Fibroblast of skin of abdomen (primary cell): Measurements from ENCODE around the gene ZNF618.
A peak's percentile ranks its signal among the peaks of the same experiment; 100 is the strongest.

ENCODE experiments used
- DNase-seq: peaks from one replicate; pipeline ENCODE4 v3.0.0-alpha.2; 2013

The ZNF618 gene

DNA sequence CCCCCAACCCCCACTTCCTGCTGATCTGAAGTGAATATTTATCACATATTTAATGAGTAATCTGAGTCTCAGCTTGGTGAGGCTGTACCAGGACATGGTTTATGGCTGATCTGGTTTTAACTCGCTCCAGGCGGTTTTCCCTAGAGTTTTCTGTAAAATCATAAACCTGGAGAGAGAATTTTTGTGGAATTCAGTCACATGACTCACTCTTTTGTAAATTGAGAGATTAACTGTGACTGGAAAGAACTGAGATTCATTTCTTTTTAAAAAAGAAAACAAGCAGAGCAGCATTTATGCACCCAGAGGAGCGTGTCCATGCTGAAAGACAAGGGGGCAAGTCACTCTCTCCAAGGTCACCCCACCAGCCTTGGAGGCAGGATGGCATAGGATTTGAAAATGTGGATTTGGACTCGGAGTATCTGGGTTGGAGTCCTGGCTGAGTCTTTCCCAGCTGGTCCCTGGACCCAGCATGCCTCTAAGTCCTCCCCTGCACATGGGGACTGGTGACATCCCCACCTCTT, 81.8 kb downstream of the ZNF618 start:
- peak; percentile 96 for DNase-seq

DNA sequence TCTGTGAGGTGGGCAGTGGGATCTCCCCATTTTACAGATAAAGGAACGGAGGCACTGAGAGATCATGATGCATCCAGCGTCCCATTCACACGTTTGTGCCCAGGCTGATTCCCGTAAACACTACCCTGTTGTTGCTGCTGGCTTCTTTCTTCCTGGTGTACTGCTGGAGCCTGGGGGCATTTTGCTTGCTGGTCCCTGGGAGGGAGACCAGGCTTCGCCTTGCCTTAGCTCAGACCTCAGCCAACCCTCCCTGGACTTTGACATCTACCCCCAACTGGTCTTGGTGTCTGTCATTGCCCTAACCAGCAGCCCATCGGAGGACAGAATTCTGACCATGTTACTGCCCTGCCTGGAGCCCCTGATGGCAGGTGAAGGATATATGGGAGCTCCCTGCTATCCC, 82.4 kb downstream of the ZNF618 start:
- DNase-seq = no peak

DNA sequence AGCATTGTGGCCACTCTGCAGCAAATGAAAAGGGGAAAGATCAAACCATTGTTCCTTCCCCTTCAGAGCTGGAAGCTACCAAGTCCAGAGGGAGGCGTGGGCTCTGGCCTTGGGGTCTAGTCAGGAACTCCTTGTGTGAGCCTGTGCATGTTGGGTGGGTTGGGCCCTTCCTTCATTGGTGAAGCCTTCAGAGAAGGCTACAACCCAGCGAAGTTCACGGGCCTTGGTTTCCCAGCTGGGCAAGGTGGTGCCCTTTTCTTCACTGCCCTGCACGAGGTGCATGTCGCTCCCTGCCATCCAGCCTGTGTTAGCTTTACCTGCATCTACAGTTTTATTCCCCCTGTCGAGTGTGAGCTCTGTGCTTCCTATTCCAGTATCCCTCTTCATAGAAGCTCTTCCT, 84.7 kb downstream of the ZNF618 start:
- DNase-seq = no peak

DNA sequence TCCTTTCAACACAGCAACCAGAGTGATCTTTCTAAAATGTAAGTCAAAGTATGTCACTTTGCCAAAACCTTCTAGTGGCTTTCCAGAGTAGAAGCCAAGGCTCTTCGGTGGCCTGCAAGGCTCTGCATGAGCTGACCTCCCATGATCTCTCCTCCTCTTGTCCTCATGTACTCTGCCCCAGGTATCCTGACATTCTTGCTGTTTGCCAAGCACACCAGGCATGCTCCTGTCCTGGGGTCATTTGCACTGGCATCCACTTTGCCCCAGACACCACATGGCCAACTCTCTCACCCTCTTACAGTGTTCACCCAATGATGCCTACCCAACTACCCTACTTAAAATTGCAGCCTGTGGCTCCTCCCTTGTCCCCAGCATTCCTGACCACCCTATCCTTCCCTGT, 86.3 kb downstream of the ZNF618 start:
- DNase-seq = no peak

DNA sequence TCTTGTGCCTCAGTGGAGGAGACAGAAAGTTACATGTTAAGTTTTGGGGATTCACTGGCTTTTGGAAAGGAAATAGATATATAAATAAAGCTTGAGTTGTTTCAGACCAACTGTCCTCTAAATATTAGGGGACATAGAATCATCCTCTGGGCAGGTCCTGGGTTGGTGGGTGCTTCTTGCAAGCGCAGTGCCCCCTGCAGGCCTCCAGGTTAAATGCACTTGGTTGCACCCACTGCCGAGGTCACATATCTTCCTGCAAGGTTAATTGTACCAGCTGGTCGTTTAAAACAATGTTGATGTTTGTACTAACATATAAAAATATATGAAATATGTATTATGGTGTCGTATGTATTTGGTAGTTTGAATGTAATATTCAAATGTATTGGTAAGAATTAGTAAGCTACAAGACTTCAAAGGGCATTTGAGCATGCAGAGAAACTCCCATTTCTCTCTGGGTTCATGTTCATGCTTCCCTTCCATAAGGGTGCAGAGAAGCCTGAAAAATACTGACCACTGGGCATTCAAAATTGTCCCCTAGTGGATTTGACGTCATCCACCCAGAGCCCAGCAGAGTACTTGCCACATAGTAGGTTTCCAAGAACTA, 87.0 kb downstream of the ZNF618 start:
- no peak for DNase-seq

DNA sequence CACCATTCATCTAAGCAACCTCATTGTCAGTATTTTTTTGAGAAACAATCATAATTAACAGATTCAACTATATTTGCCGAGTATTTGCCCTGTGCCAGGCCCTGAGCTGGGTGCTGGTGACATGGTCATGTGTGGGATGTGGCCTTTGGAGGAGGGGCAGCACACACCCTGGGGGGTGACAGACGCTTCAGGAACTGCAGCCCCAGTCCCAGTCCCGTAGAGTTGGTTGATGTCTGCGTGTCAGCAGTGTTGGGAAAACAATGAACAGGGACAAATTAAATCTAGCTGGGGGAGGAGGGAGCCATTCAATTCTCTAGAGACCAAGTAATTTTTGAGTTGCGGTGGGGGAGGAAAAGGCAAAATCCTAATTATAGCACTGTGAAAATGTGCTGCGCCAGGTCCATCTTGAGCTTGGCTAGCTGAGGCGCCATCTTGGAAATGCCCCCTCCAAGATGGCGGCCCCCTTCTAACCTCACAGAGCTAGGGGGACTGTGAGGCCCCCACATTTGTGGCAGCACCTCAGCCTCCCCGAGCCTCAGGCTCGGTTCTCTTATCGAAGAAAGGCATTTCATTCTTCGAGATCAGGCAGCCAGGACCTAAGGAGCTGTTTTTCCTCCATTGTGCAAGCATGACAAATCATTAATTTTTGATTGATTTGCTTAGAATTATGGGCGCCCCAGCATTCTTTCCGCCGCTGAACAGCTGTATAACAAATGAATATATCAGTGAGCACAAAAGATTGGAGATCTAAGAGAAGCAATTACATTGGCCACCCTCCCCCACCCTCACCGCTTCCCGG, 87.8 kb downstream of the ZNF618 start:
- DNase-seq = peak; percentile 71

DNA sequence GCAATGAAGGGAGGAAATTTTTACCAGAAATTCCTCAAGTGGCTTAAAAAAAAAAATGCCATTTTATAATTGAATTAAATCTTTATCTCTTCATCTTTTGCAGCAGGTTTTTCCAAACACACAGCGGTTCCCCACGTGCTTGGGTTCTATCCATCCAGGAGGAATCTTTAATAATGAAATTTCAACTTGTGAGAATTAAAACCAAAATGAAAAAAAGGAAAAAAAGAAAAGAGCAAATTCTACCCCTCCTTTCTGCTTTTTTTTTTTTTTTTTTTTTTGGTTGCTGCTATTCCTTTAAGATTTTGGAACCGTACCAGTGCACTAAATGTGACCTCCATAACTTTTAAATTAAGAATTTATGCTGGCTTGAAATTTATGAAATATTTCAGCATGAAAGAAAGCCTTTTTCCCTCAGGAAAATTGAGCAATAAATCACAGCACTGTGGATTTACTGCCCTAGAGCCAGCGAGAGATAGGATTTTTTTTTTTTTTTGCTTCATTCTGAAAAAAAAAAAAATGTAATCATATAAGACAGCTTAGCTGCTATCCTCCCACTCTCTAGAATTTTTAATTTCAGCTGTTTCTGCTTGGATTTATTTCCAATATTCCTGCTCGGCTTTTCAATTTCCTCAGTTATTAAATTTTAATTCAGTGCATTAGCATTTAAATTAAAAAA, 88.5 kb downstream of the ZNF618 start:
- peak; percentile 72 for DNase-seq

DNA sequence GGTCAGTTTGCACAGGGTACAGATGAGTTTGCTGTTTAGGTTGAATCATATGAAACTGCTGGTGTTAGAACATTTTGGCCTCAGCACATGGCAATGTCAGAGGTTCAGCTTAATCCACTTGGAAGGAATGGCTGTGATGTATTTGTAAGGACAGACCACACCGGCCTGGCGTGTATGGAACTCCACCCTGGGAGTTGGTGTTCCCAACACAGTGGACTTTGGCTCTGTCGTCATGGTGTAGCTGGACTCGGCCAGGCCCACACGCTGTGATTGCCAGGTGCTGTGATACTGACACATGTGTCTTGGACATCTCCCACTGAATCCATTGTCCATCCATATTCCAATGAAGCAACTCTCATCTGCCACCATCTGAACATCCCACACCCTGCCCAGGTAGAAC, 90.3 kb downstream of the ZNF618 start:
- no peak for DNase-seq

DNA sequence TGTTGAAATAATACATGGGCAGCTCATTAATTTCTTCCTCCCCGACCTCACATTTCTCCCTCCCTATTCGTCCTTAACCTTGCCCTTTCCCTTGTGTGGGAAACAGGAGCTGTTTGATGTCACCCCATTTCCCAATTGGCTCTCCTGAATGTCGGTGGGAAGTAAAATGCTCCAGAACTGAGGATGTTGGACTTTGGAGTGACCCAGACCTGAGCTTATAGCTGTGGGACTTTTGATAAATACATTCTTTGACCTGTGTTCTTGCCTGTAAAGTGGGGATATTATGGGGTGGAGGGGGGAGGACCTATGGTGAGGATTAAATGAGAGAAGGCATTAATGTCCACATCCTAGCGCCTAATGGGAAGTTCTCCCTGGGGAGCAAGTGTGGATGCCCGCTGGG, 91.3 kb downstream of the ZNF618 start:
- DNase-seq = no peak

DNA sequence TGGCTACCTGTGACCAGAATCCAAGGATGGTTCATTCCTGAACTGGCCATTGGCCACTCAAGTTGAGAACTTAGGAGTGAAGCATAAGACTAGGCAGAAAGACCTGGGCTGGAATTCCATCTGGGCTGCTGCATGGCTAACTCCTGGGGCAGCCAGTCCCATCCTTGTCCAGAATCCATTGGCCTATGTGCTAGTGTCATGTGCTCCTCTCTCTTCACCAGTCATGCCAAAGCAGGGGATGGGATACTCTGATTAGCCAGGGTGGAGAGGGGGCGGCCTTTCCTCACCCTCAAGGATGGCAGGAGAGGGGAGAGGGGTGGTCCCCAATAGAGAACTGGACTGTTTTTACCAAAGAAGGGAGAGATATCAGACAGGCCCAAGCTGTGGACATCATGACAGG, 93.2 kb downstream of the ZNF618 start:
- no peak for DNase-seq

DNA sequence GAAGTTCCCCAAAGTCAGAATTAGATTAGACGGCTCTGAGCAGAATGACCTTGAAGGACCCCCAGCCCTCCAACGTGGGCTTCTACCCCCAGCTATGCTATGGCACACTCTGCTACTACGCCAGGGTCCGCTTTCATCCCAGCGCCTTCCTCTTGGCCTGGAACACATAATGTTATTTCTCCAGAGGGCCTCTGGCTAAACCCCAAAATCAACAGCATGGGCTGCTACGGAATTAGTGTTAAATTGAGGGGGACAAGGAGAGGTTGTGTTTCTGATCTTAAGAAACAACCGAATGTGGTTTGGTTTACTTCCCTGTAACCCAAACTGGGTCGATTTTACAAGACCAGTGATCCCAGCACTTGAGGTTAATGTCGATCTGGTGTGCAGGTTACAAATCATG, 97.1 kb downstream of the ZNF618 start:
- no peak for DNase-seq

DNA sequence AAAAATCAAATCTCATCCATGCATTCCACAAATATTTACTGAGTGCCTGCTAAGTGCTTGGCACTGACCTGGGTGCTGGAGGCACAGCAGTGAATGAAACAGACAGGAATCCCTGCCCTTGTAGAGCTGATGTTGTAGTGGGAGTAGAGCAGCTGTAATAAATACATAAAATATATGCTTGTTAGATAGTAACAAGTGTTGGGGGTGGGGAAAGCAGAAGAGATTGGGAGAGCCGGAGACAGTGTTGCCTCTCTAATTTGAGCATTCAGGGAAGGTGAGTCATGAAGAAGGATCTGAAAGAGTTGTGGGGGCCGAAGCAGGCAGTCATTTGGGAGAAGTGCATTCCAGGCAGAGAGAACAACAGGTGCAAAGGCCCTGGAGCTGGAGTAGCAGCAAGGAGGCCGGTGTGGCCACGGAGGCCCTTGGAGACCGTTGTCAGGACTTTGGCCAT, 97.9 kb downstream of the ZNF618 start:
- peak; percentile 45 for DNase-seq

DNA sequence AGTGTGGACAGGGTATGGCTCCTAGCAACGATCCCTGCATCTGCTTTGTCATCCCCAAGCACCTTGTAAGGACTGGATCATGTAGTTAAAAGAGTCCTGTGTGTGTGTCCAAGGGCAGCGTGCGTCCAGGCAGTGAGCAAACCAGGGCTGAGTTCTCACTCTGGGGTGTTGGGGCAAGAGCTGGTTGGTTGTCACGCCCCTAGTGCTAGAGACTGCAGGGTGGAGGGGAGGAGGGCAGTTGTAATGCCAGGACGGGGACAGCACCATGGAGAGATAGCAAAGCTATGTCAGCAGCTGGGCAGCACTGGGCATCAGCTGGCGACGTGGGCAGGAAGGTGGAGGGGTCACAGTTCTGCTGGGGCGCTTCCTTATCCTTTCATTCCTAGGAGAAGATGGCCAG, 100.8 kb downstream of the ZNF618 start:
- no peak for DNase-seq

DNA sequence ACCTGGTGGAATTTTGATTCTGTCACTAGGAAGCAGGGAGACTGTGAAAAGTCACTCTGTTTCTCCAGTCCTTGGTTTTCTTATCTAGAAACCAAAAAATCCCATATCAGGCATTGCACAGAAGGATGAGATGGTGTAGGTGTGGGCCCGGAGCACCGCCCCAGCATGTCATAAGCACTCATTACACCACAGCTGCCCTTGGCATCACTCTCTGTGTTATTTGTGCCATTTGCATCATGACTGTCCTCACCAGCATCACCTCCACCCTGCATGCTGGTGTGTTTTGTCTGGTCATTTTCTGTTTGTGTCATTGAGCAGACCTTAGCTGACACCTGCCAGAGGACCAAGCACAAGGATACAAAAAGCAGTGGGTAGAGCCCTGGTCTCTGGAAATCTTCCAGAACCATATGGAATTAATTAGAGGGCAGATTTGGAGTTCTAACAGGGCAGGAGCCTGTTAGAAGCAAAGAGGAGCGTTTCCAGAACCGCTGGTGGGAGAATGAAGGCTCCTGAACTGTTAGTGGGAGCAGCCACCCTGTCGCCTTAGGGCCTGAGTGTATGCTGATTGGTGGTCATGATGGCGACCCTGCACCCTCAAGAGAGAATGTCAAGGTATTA, 102.7 kb downstream of the ZNF618 start:
- DNase-seq = peak; percentile 56

DNA sequence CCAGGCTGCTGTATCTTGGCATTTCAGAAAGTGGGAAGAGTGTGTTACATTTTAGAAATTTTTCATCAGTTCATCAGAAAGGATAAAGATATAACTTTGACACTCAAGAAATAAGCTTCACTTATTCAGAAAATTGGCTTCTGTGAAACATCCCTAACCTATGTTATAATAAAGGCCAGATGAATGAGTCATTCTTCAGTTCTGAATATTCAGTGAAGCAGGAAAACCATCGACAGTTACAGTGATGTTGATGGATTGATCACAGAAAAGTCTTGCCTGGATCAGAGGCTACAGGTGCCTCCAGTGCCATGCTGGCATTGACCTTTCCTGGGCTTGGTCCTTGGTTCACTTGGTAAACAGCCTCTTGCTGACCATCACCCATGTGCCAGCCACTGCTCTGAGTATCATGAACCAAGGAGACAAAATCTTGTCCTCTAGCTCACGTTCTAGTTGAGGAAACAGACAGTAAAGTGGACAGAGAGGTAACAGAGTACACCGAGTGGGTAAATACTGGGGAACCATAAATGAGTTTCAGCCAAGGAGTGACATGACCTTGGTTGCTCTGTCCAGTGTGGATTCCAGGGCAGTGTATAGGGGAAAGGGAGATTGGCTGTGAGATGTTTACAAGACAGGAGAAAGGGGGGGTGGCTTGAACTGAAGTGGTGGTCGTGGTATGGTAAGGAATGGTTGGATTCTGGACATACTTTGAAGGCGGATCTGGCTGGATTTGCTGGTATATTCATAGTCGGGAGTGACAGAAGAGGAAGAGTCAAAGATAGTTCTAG, 103.4 kb downstream of the ZNF618 start:
- DNase-seq = peak; percentile 69

DNA sequence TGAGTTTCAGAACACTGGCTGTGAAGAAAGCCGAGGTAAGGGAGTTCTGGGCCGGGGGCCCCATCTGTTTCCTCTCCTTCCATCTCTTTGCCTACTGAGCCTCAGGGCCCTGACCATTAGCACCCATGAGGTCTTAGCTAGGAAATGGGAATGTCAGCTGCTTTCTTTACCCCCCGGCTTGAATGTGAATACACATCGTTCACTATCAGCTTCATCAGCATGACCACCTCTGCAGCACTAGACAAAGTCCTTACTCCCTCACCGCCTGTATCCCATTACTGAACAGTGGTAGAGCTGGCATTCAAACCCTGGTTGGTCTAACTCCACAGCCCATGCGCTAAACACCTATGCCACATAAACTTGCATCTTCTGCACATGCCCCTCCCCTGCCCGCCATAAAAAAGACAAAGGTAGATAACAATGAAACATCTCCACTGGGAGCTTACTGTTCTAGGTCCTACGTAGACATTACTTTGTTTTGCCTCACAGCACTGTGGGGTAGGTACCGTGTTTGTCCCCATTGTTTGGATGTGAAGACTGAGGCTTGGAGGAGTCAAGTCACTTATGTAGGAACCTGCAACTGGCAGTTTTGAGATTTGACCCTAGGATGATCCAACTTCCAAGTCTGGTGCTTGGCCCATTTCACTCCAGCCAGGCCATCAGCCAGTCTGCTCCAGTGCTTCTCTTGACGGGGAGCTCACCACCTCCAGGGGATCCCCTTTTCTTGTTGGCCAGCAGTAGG, 108.7 kb downstream of the ZNF618 start:
- DNase-seq = no peak

DNA sequence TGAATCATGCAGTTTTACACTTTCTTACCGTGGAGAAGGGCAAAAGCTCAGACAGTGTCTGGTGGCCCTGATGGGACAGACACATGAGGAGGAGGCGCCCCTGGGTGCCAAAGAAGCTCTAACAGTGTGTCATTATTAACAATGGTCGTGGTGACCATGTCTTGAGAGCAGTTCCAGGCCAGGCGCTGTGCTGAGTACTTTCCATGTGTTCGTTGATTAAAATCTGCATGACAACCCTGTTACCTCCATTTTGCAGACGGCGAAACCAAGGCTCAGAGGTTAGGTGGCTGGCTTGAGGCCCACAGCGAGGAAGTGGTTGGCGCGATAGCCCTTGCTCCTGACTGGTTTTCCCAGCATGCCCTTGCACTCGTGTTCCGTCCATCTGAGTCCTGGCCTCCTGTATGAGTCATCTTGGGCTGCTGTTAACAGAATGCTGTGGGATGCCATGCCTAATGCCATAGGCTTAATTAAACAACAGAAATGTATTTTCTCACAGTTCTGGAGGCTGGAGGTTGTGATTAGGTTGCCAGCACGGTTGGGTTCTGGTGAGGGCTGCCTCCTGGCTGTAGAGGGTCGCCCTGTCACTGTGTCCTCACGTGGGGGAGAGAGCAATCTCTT, 110.0 kb downstream of the ZNF618 start:
- peak; percentile 27 for DNase-seq

DNA sequence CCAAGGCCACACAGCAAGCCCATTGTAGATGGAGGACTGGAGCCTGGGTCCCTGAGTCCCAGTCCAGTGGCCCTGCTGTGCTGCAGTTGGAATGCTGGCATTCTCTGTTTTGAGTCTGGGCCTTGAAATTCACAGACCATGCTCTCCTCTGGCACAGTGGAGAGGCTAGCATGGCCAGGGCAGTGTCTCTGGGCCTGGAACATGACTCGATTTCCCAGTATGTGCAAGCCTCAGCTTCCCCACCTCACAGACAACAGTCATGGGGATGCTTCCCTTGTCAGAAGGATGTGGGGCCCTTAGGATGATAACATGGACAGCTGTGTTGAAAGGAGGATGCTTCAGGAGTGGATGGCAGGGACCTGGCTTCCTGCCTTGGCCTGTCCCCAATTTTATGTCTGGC, 110.8 kb downstream of the ZNF618 start:
- no peak for DNase-seq

DNA sequence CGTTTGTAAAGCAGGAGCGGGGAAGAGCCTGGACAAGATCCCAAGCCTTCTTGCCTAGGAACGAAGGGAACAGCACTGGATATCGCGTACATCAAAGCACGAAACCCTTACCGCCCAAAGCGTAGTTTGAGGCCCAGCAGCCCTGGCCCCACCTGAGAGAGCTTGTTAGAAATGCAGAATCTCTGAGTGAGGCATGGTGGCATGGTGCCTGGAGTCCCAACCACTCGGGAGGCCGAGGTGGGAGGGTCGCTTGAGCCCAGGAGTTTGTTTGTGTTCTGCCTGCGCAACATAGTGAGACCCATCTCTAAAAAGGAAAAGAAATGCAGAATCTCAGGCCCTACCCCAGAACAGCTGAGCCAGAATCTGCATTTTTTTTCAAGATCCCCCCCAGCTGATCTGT, 111.4 kb downstream of the ZNF618 start:
- no peak for DNase-seq

DNA sequence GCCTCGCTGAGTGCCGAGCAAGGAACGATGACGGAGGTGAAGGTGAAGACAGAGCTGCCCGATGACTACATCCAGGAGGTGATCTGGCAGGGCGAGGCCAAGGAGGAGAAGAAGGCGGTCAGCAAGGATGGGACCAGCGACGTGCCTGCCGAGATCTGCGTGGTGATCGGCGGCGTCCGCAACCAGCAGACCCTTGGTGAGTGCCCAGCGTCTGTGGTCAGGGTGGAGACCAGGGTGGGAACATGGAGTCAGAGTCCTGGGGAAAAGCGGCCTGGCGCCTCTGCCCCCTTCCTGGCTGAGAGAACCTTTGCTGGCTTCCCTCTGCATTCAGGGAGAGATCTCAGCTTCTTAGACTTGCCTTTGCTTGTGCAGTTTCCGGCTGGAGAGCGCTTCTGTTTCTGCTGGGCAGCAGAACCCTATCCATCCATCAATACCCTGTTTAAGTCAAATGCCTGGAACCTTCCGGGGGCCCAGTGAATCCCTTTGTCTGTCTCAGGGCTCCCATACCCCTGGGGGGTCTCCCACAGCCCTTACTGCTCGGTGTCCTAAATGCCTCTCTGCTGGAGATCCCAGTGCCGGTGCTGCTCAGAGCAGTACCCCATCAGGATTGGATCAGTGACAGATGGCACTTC, 112.4 kb downstream of the ZNF618 start:
- no peak for DNase-seq
